Measurements from ENCODE around the gene COL4A1.

Gene COL4A1

DNA sequence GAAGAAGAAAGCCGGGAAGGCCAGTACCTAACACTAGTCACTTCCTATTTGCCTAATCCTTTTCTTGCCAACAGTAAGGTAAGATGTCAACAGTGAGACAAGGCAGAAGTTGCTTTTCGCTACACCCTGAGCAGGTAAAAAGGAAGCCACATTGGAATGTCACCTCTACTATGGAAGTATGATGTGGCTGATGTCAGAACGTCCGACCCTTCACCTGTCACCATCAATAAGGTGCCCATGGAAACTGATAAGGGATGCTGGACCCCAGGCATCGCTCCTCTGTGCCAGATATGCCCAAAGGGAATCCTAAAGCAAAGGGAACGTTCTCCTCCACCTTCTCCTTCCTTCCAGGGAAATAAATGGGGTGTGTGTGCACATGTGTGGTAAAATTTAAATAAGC lies 34.3 kb downstream of the COL4A1 start:
- no peak for FAIRE-seq

DNA sequence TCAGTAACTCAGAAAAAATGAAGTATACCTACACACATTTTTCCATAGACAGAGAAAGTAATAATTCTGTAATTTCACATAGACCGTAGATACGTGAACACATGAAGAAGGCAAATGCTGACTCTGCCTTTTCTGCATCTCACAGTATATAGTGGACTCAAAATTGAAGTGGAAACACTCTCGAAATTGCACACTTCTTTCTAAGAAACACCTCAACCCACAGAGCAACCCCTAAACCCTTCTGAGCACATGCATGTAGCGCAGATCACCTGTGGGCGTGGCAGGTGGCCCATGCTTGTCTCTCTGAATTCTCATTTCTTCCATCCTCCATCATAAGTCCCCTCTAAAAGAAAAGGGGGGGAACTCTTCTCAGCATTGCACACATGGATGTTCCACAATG lies 34.7 kb downstream of the COL4A1 start:
- no peak for FAIRE-seq

DNA sequence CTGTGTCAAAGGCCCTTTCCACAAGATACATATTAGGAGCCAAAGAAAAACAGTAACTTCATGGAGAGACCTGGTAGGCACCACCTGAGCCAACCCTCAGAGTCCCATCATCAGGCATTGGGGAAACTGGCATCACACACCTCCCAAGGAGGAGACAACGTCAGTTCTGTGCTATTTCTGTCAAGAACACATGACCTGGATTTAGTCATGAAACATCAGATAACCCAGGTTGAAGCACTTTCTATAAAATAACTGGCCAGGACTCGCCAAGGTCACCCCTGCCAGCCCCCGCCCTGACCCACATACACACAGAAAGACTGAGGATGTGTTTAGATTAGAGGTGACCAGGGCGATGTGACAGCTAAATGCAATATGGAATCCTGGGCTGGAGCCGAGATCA lies 35.6 kb downstream of the COL4A1 start:
- no peak for FAIRE-seq

DNA sequence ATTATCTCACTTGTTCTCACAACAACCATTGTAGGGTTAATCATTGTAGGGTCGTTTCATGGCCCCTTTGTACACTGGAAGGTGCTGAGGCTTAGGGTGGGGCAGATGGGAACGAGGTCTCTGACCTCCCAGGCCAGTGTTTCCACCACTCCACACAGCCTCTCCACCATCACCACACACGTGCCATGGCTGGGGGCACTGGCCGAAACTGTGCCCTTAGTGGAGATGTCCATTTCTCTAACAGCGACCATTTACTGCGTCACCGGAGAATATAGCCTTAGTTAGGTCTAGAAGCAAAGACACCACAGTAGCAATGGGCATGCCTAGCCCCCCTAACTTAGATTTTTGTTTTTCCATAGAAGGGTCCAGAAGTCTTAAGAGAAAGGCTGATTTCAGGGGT lies 36.5 kb downstream of the COL4A1 start:
- no peak for FAIRE-seq

DNA sequence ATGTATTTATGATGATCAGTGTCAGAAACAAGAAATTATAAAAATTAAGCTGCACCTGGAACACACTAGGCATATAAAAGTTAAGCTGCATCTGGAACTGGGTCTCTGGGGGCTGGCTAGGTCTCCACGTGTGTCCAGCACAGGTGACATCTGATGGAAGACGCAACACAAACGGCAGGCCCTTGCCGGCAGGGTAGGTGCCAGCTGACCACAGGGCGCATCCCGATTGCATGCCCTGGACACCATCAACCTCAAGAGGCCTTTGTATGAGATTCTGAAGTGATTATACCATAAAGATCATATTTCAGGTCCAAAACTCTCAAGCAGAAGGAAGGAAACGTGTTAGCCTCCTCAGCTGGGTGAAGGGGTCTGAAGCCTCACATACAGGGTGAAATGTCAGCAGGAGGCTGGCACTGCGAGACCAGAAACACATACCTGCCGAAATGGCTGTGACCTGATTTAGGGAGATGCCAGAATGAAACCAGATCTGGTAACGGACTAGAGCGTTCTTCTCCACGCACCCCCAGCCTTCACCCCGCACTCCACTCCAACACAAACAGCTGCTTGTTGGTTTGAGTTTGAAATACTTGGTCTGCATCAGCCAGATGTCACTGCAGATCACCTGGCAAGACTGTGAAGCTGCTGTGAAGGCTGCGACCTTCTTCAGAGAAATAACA lies 37.3 kb downstream of the COL4A1 start:
- FAIRE-seq, result no peak

- no peak for FAIRE-seq
Observed at GRCh38 chr13:110268576-110269185, 38.3 kb downstream of the COL4A1 start.

GRCh38 chr13:110268061-110268460 lies 38.9 kb downstream of the COL4A1 start:
- FAIRE-seq, result no peak

- FAIRE-seq, result no peak
Observed at GRCh38 chr13:110266983-110267382, 40.0 kb downstream of the COL4A1 start.

DNA sequence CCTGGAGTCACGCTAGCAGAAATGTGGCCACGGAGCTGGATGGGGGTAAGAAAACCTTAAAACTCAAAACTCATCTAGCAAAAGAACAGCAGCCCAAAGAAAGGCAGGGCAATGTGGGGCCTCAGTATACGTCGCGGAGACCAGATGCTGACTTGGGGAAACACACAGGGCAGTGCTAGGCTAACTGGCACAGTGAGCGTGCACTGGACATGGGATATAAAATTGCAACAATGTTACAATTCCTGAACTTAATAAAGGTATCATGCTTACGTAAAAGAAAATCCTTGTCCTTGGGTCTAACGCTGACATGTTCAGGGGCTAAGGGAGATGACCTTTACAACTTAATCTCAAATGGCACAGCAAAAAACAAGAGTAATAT lies 40.5 kb downstream of the COL4A1 start:
- FAIRE-seq, result no peak

DNA sequence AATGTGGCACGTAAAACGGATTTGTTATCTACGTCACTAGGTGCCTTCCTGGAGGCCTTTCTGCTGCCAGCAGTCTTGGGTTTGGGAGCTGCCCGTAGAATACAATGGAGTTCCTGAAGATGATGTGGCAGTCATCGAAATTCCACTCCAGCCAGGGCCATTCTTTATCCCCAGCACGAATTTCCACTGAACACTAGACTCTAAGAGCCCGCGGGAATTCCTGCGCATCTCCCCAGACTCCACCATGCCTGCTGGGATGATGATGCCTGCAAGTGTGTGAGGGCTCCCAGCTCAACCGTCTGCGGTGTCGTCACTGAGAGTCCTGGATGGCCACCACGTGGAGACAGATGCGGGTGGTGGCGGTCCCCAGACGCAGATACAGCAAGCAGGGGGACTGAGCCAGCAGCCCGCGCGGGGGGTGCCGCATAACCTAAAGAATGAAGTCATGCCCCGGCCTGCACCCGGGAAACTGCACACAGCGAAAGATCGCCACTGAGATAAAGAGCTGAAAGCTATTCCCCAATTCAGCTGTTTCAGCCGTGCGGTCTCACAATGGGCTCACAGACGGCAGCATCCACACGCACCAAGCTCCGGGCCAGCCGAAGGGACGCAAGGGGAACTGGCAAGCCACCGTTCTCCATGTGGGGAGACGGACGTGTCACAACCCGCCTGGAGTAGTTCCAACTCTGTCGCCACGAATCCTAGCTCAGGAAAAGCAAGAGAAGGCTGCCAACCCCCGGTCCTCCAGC lies 41.1 kb downstream of the COL4A1 start:
- no peak for FAIRE-seq

- no peak for FAIRE-seq
Observed at GRCh38 chr13:110265341-110265681, 41.6 kb downstream of the COL4A1 start.

GRCh38 chr13:110264685-110265275 lies 42.2 kb downstream of the COL4A1 start:
- FAIRE-seq, result no peak

DNA sequence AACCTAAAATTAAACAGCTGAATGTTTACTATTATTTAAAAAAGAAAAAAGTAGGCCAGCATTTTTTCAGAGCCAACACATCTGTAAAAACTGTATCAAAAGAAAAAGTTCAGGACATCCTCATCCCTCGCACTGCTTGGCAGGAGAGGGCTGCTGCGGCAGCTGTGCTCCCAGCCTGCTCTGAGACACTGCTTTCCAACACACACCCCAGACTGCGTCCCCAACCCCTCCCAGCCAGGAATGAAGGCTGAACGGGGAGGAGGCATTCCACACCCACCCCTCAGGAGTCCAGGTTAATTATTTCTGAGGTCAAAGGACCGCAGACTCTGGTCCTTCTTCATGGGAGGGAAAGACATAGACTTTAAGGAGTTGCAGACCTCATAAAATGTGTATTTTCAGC lies 43.1 kb downstream of the COL4A1 start:
- FAIRE-seq, result no peak

- FAIRE-seq, result no peak
Observed at GRCh38 chr13:110263404-110263803, 43.6 kb downstream of the COL4A1 start.

DNA sequence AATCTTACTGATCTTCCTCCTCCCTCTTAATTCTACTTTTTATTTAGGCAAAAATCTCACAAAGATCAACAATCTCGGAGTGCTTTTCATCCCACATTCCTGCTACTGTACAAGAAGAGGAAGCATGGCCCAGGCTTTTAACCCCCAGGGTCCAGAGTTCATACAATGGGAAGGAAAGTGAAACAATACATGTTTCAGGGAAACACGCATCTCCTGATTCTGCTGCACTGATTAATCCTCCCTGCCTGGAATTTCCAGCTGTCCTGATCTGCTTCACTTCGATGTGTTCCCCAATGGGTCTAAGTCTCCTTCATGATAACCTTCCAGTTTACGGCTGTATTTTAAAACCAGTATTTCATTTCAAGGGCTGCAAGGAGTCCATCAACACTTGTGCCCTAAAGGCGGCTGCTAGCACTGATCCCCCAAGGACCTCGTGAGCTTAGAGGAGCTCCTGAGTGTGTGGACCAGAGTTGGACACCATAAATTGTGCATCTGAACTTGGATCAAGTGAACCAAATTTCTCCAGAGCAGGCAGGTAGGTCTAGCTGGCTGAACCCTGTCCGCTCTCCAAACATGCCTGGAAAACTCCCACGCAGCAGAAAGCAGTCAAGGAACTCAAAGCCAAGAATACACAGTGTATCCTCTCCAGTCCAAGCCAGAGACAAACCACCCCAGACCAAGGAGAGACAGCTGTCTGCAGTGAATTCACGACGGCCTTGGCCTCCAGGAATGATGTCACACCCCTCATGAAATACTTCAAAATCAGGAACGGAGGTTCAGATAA lies 44.3 kb downstream of the COL4A1 start:
- FAIRE-seq, result no peak

- FAIRE-seq, result no peak
Observed at GRCh38 chr13:110262082-110262436, 44.9 kb downstream of the COL4A1 start.

- no peak for FAIRE-seq
Observed at GRCh38 chr13:110261166-110262081, 45.5 kb downstream of the COL4A1 start.

DNA sequence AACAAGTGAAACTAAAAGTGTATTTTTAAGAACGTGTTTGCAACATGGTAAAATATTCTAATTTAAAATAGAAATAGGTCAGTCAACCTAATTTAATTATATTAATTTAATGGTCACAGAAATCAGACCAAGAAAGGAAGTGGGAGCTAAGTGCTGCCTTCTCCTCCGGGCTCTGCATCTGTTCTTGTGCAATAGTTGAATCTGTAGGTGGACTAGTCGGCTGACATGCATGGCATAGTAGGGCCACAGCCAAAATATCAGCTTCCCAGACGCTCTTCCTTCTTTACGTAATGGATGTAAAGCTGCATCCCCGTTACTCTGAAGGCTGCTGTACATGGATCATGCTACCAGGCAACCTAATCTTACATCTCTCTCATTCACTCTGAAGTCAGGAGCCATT lies 47.3 kb downstream of the COL4A1 start:
- FAIRE-seq, result no peak

DNA sequence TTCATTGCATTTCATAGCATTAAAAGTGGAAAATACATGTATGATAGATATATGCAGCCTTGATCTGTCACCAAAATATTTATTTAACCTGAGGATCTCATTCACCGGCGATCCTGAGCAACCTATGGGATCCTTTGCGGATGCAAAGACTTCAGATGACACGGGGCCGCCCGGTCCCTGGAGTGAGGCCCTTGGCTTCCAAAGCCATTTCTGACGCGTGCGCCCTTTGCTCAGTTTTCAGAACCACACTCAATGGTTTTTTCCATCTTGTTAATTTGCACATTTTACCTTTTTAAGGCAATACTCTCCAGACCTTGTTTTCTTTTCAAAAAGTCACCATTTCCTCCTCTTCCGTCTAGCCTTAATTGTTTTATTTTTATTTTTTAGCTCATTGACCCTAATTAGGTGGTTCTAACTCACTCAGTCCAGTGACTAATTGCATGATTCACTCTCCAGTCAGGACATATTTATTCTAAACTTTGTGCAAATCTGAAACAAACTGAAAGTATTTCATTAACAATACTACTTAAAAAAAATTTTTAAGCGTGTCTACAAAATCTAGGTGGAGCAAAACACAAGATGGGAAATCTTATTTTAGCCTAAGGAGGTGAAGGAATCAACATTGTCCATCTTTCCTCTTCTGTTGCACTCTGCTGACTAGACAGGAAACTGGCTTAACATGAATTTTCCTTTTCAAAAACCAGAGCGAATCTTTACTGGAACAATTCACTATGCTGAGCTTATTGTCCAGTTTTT lies 47.9 kb downstream of the COL4A1 start:
- no peak for FAIRE-seq

- no peak for FAIRE-seq
Observed at GRCh38 chr13:110257408-110257807, 49.5 kb downstream of the COL4A1 start.

- no peak for FAIRE-seq
Observed at GRCh38 chr13:110256126-110256905, 50.6 kb downstream of the COL4A1 start.
